Osteoblast (primary cell): ENCODE data around the gene KRT75. TPM values are rescaled to one million over a fixed set of nuclear protein-coding genes. Genes with fewer than 3 reads are reported as not detected.

Experiments
- DNase-seq: peaks from one replicate; pipeline ENCODE4 v3.0.0; 2011; ENCODE audit warnings: low spot score, mixed read lengths; ENCODE audit not compliant: insufficient read length; ENCODE audit errors: missing footprints
- H2AFZ ChIP-seq: 2 replicates; pipeline ENCODE4 v1.6.0; 2011; ENCODE audit warnings: mild to moderate bottlenecking, low read length
- H3K27ac ChIP-seq: 2 replicates; pipeline ENCODE4 v1.5.1; 2011; ENCODE audit warnings: mild to moderate bottlenecking, low read depth, low read length, moderate library complexity
- H3K27me3 ChIP-seq: 2 replicates; pipeline ENCODE4 v1.6.0; 2012; ENCODE audit warnings: mild to moderate bottlenecking, control low read depth, inconsistent platforms, low read length, moderate library complexity; ENCODE audit not compliant: insufficient read depth
- H3K36me3 ChIP-seq: 2 replicates; pipeline ENCODE4 v1.5.1; 2011; ENCODE audit warnings: mild to moderate bottlenecking, low read length, control low read depth, moderate library complexity; ENCODE audit not compliant: insufficient read depth
- H3K4me1 ChIP-seq: 2 replicates; pipeline ENCODE4 v1.5.1; 2011; ENCODE audit warnings: mild to moderate bottlenecking, low read length, control low read depth, moderate library complexity; ENCODE audit not compliant: insufficient read depth
- H3K4me2 ChIP-seq: 2 replicates; pipeline ENCODE4 v1.6.0; 2011; ENCODE audit warnings: mild to moderate bottlenecking, low read length; ENCODE audit not compliant: insufficient read depth
- H3K4me3 ChIP-seq: fragments of 200-600 bp; sonication (generic); 3 replicates; pipeline ENCODE4 v1.5.1; 2012; ENCODE audit warnings: mild to moderate bottlenecking, low read length, inconsistent platforms; ENCODE audit not compliant: insufficient read depth
- H3K79me2 ChIP-seq: 2 replicates; pipeline ENCODE4 v1.6.0; 2012; ENCODE audit warnings: mild to moderate bottlenecking, low read length, control low read depth, inconsistent platforms; ENCODE audit not compliant: insufficient read depth
- H3K9me3 ChIP-seq: 2 replicates; pipeline ENCODE4 v1.5.1; 2011; ENCODE audit warnings: low read depth, low read length, control low read depth
- H4K20me1 ChIP-seq: 2 replicates; pipeline ENCODE4 v1.6.0; 2012; ENCODE audit warnings: mild to moderate bottlenecking, low read length, control low read depth; ENCODE audit not compliant: insufficient read depth
- CTCF ChIP-seq: IDR thresholded peaks from 2 replicates; pipeline ENCODE4 v1.5.1; 2011; ENCODE audit warnings: mild to moderate bottlenecking, low read depth, low read length, moderate library complexity; ENCODE audit errors: extremely low read depth
- total RNA-seq: library from RNA; depleted of rRNA; stranded (reverse); fragments of >200 nt; gene quantifications from 2 replicates; pipeline ENCODE4 v1.2.3, GENCODE V29; 2012

KRT75 gene
- total RNA-seq, 1 donor: under 0.01 TPM

- no peak for TF ChIP-seq CTCF
- Histone ChIP-seq H4K20me1 (no peaks in the 10 kb centered on the region), H3K4me1 (no peaks in the 10 kb centered on the region), H3K4me2 (no peak overlapping the region), H3K9me3 (no peaks in the 10 kb centered on the region), H3K27me3 (peaks cover 30% of the 10 kb centered on the region), H3K36me3 (no peaks in the 10 kb centered on the region), H3K27ac (no peak overlapping the region), H3K79me2 (no peaks in the 10 kb centered on the region), H3K4me3 (no peak overlapping the region), H2AFZ (no peak overlapping the region)
- peak; percentile 15 for DNase-seq
These were observed 56.1 kb downstream of the KRT75 start for GRCh38 chr12:52378091-52378490.

DNA sequence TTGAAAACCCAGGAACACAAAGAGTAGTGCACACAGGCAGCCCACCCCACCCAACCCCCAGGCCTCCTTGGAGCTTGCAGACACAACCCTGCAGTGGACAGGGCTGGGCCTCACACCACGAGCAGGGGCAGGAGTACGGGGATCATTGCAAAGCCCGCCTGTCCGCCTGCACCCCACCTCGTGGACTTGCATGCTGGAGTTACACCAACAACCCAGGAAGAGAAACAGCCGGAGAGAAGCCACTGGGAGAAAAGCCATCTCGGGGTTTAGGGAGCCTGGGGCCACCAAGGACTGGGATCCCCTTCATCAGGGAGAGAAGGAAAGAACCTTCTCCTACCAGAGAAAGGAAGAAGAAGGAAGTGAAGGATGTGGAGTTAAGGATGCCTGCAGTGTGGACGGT is 56.9 kb downstream of the KRT75 start:
- no peak overlapping the region for H3K27ac ChIP-seq
- no peaks in the 10 kb centered on the region for H4K20me1 ChIP-seq
- no peaks in the 10 kb centered on the region for H3K79me2 ChIP-seq
- H3K27me3 ChIP-seq: peaks cover 23% of the 10 kb centered on the region
- no peak for DNase-seq
- no peaks in the 10 kb centered on the region for H3K36me3 ChIP-seq
- H3K4me3 ChIP-seq: no peak overlapping the region
- no peaks in the 10 kb centered on the region for H3K4me1 ChIP-seq
- no peak overlapping the region for H2AFZ ChIP-seq
- H3K9me3 ChIP-seq: no peaks in the 10 kb centered on the region
- H3K4me2 ChIP-seq: no peak overlapping the region
- no peak for TF ChIP-seq CTCF

Other genes with a start within 250 kb of the KRT75 start
- gene KRT80, start 242.4 kb downstream of the KRT75 start, total RNA-seq: 0.59 and 0.72 TPM in 2 replicates
- gene KRT7, start 201.1 kb downstream of the KRT75 start, total RNA-seq: 20.9 and 27.9 TPM in 2 replicates
- under 0.01 and 0.36 TPM in 2 replicates for gene KRT86, start 159.7 kb downstream of the KRT75 start, total RNA-seq
- 0.29 TPM in 1 of 2 replicates, not detected in the other for gene KRT81, start 142.8 kb downstream of the KRT75 start, total RNA-seq
- not detected in 2 replicates for gene KRT83, start 113.0 kb downstream of the KRT75 start, total RNA-seq
- gene KRT85, start 66.9 kb downstream of the KRT75 start, total RNA-seq: not detected in 2 replicates
- not detected in 2 replicates for gene KRT84, start 48.7 kb downstream of the KRT75 start, total RNA-seq
- gene KRT82, start 28.0 kb downstream of the KRT75 start, total RNA-seq: not detected in 2 replicates
- not detected in 2 replicates for gene KRT6B, start 17.8 kb upstream of the KRT75 start, total RNA-seq
- gene KRT6C, start 39.4 kb upstream of the KRT75 start, total RNA-seq: not detected in 2 replicates
- under 0.01 and 0.72 TPM in 2 replicates for gene KRT6A, start 58.9 kb upstream of the KRT75 start, total RNA-seq
- 0.36 TPM in 1 of 2 replicates, not detected in the other for gene KRT5, start 86.0 kb upstream of the KRT75 start, total RNA-seq
- not detected in 2 replicates for gene KRT71, start 118.8 kb upstream of the KRT75 start, total RNA-seq
- not detected in 2 replicates for gene KRT74, start 139.5 kb upstream of the KRT75 start, total RNA-seq
- gene KRT72, start 167.1 kb upstream of the KRT75 start, total RNA-seq: not detected in 2 replicates
- gene KRT73, start 184.2 kb upstream of the KRT75 start, total RNA-seq: not detected in 2 replicates
- not detected in 2 replicates for gene KRT2, start 217.8 kb upstream of the KRT75 start, total RNA-seq
- not detected in 2 replicates for gene KRT1, start 246.0 kb upstream of the KRT75 start, total RNA-seq